Cardiac fibroblast (primary cell): ENCODE measurements around the gene CNIH2.

Source experiments
- DNase-seq, 2 donors: peaks; one replicate each; pipeline versions ENCODE4 v3.0.0 to v3.0.0-alpha.2; 2010; ENCODE audit warnings: low read depth in 2 of 2
- H3K4me3 ChIP-seq, 2 donors: replicated peaks in 1 of 2; 1 replicate in 1 of 2; 2 replicates in 1 of 2; pipeline ENCODE4 v1.5.1; 2011; ENCODE audit warnings: low read depth in 2 of 2, low read length in 2 of 2, mild to moderate bottlenecking in 2 of 2, moderate library complexity in 1 of 2
- CTCF ChIP-seq: IDR thresholded peaks from one replicate; pipeline ENCODE4 v1.5.1; 2011; ENCODE audit warnings: low read depth, mild to moderate bottlenecking, low read length, inconsistent platforms

The CNIH2 gene

GRCh38 chr11:66281001-66281400, 3.0 kb downstream of the CNIH2 start:
- TF ChIP-seq CTCF, result no peak
- peak in 1 of 2 donors; percentile 22 for DNase-seq
- H3K4me3 ChIP-seq, result no peak overlapping the region

GRCh38 chr11:66281776-66282467, 3.9 kb downstream of the CNIH2 start:
- no peak overlapping the region for H3K4me3 ChIP-seq
- TF ChIP-seq CTCF, result no peak
- no peak for DNase-seq

- no peak overlapping the region for H3K4me3 ChIP-seq
- DNase-seq, result peak; percentile 96 to 97
- TF ChIP-seq CTCF, result peak; percentile 97
These were observed 4.8 kb downstream of the CNIH2 start for GRCh38 chr11:66282468-66283455.

GRCh38 chr11:66283461-66284105, 5.6 kb downstream of the CNIH2 start:
- TF ChIP-seq CTCF, result no peak
- no peak for DNase-seq
- H3K4me3 ChIP-seq, result no peak overlapping the region

GRCh38 chr11:66284526-66285078, 6.6 kb downstream of the CNIH2 start:
- no peak for DNase-seq
- H3K4me3 ChIP-seq, result no peak overlapping the region
- TF ChIP-seq CTCF, result no peak

- no peak overlapping the region for H3K4me3 ChIP-seq
- TF ChIP-seq CTCF, result no peak
- DNase-seq, result no peak
These were observed 7.4 kb downstream of the CNIH2 start for GRCh38 chr11:66285250-66285947.
